Prostate gland (tissue), 2 donors: ENCODE data around the gene OR2G6. TPM values are rescaled to one million over a fixed set of nuclear protein-coding genes. Genes with fewer than 3 reads are reported as not detected.
"Not testable (repeated sequence)": the region's sequence is repeated elsewhere in the genome, so short reads cannot be mapped to it uniquely, and the experiment has no call there.

Source experiments
- DNase-seq: peaks from one replicate; pipeline ENCODE4 v3.0.0-alpha.2; 2019; ENCODE audit warnings: low spot score
- H3K27ac ChIP-seq, 2 donors: fragments of 200-600 bp; sonication (generic); 2 replicates each; pipeline ENCODE4 v1.5.1; 2017 to 2019
- H3K27me3 ChIP-seq: fragments of 200-600 bp; sonication (generic); replicated peaks from 2 replicates; pipeline ENCODE4 v1.5.1; 2019; ENCODE audit not compliant: insufficient read depth
- H3K36me3 ChIP-seq, 2 donors: fragments of 200-600 bp; sonication (generic); 1 replicate in 1 of 2; 2 replicates in 1 of 2; pipeline versions ENCODE4 v1.5.1 to v1.8.1; 2017 to 2019
- H3K4me1 ChIP-seq: fragments of 200-600 bp; sonication (generic); replicated peaks from 2 replicates; pipeline ENCODE4 v1.5.1; 2019
- H3K4me3 ChIP-seq, 2 donors: fragments of 200-600 bp; sonication (generic); 2 replicates each; pipeline ENCODE4 v1.5.1; 2017 to 2019
- H3K9me3 ChIP-seq: fragments of 200-600 bp; sonication (generic); 2 replicates; pipeline ENCODE4 v1.5.1; 2017
- CTCF ChIP-seq, 4 experiments: fragments of 200-600 bp in 2 of 4; fragments of 450-650 bp in 2 of 4; sonication (generic) in 2 of 4; IDR thresholded peaks; 1 replicate in 3 of 4; 2 replicates in 1 of 4; pipeline ENCODE4 v1.5.1; 2016 to 2019; ENCODE audit warnings: antibody characterized with exemption in 4 of 4, mild to moderate bottlenecking in 2 of 4, moderate library complexity in 2 of 4
- POLR2A ChIP-seq: fragments of 450-650 bp; IDR thresholded peaks from one replicate; pipeline ENCODE4 v1.6.1; 2016; ENCODE audit warnings: antibody characterized with exemption, mild to moderate bottlenecking
- POLR2AphosphoS5 ChIP-seq: sonication (generic); formaldehyde crosslinking; IDR thresholded peaks from one replicate; pipeline ENCODE4 v1.6.1; 2017; ENCODE audit warnings: antibody characterized with exemption
- WGBS: methylation state at CpG from one replicate; pipeline ENCODE4 v1.1.5; 2018; 5-methylcytosine and 5-hydroxymethylcytosine counted together
- intact Hi-C: fragments of 100-400 bp; cut with DNase I; formaldehyde crosslinking; loops from one replicate; pipeline ENCODE4 v1.14.2; 2022
- total RNA-seq, 2 donors: library from RNA; depleted of rRNA; stranded (reverse); fragments of >200 nt; gene quantifications; one replicate each; pipeline ENCODE4 v1.1.0, GENCODE V29; 2016

The OR2G6 gene
- total RNA-seq, 2 donors from 2014 or later, result 0.34 TPM; not detected in 1

DNA sequence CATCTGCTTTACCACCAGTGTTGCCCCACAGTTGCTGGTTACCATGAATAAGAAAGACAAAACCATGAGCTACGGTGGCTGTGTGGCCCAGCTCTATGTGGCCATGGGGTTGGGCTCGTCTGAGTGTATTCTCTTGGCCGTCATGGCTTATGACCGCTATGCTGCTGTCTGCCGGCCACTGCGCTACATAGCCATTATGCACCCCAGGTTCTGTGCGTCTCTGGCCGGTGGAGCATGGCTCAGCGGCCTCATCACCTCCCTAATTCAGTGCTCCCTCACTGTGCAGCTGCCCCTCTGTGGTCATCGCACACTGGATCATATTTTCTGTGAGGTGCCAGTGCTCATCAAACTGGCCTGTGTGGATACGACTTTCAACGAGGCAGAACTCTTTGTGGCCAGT is 14.0 kb downstream of the OR2G6 start:
- DNase-seq, result no peak
- Histone ChIP-seq H3K36me3 (no peaks in the 10 kb centered on the region), H3K27ac (no peak overlapping the region), H3K4me3 (no peak overlapping the region), H3K9me3 (no peaks in the 10 kb centered on the region), H3K4me1 (no peaks in the 10 kb centered on the region), H3K27me3 (no peaks in the 10 kb centered on the region)
- TF ChIP-seq POLR2AphosphoS5 (no peak), POLR2A (no peak), CTCF (IDR thresholded peaks at IDR 0.05) (no peak)
- intact Hi-C loops, result no loop called here
- 87% methylated on average over 12 of the region's 12 CpGs for WGBS

GRCh38 chr1:248537449-248537848 is 29.6 kb downstream of the OR2G6 start:
- H3K4me3 ChIP-seq, H3K27ac ChIP-seq, H3K27me3 ChIP-seq, DNase-seq, H3K9me3 ChIP-seq, intact Hi-C loops, H3K36me3 ChIP-seq, H3K4me1 ChIP-seq: not testable (repeated sequence)

DNA sequence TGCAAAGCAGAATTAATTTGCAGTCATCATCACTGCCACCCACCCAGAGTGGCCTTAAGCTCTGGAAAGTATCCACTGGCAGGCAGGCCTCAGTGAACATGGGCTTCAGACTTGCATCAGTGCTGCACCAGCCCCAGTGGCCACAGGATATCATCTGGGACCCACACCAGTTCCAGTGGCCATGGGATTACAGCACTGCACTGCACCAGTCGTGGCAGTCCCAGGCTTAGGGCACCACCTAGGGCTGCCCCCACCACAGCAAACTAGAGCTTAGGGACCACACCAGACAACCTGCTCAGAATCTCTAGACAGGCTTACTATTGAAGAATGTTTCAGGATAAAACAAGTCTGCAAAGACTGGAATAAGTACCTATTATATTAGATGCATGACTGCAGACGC is 39.5 kb downstream of the OR2G6 start:
- H3K27ac ChIP-seq, H3K36me3 ChIP-seq, intact Hi-C loops, H3K4me3 ChIP-seq, H3K9me3 ChIP-seq, H3K4me1 ChIP-seq, H3K27me3 ChIP-seq, DNase-seq: not testable (repeated sequence)
- no CpG with 5 or more reads among the region's 2 CpGs for WGBS

DNA sequence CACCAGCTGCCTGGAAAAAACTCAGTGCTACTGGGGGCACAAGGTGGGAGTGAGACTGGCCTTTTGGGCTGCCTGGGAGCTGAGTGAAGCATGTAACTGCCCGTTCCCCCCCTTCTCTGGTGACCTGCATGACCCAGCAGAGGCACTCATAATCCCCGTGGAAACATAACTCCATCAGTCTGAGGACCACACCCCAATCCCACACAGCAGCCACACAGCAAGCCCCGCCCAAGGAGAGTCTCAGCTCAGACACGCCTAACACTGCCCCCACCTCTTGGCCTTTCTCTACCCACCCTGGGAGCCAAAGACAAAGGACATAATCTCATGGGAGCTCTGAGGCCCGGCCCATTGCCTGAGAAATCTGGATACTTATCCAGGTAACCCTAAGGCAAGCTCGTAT is 43.2 kb downstream of the OR2G6 start:
- H3K27me3 ChIP-seq, DNase-seq, H3K4me1 ChIP-seq, H3K36me3 ChIP-seq, intact Hi-C loops, H3K27ac ChIP-seq, H3K9me3 ChIP-seq, H3K4me3 ChIP-seq: not testable (repeated sequence)
- WGBS, result no CpG with 5 or more reads among the region's 6 CpGs

GRCh38 chr1:248562672-248563071 is 54.8 kb downstream of the OR2G6 start, which contains the start of gene OR2T29:
Gene OR2T29 (minus strand): TSS chr1:248562772. CDS start chr1:248559491, 3,281 bp downstream.
- intact Hi-C loops, H3K9me3 ChIP-seq, H3K27me3 ChIP-seq, H3K4me3 ChIP-seq, H3K36me3 ChIP-seq, DNase-seq, H3K27ac ChIP-seq, H3K4me1 ChIP-seq: not testable (repeated sequence)
- 88% methylated on average over 3 of the region's 3 CpGs for WGBS

DNA sequence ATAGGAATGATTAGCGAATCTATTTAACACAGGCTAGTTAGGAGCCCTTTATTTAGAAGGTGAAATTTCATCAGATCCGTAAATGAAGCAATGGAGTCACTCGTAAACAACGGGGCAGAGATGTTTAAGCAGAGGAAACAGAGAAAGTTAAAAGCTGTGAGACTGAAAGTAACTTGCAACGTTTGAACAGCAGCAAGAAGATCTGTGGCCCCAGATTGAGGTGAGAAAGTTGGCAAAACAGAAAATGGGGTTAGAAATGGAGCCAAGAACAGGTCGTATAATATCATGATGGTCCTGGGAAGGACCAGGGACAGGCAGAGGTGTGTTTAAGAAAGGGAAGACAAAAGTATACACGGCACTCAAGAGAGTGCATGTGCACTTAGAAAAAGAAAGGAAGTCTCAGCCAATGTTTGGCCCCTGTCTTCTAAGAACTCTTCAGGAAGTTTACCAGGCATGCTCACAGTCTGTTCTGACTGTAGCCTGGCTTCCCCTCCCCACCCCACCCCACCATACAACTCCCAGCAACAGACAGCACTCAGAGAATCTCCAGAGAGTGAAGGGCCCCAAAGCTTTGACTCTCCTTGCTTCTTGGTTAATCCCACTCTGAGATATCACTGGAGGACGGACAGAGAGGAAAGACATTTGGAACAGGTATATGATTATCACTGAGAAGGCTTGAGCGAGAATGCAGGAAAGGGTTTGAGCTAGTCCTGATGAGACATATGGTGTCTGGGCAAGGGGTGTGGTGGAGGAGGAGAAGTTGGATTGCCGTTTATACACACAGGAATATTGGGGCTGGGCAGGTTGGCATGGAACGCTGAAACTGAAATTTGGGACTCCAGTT is 57.9 kb downstream of the OR2G6 start:
- H3K27ac ChIP-seq, intact Hi-C loops, H3K4me1 ChIP-seq, H3K9me3 ChIP-seq, DNase-seq, H3K36me3 ChIP-seq, H3K4me3 ChIP-seq, H3K27me3 ChIP-seq: not testable (repeated sequence)
- WGBS, result 65% methylated on average over 11 of the region's 11 CpGs

DNA sequence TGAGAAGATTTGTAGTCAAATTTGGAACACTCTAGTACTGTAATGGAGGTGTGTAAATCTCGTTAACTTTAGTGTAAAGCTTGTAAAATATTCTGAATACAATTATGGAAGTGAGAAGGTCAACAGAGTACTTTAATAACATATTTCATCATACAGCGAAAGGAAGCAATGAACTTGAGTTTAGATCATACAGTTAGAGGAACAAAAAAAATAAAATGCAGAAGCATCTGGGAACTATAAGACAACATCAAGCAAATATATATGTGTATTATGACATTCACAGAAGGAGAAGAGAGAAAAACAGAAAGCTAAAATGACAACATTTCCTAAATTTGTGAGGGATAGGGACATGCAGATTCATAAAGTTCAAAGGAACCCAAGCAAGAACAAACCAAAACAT is 61.2 kb downstream of the OR2G6 start:
- DNase-seq, H3K27ac ChIP-seq, intact Hi-C loops, H3K27me3 ChIP-seq, H3K36me3 ChIP-seq, H3K4me1 ChIP-seq, H3K4me3 ChIP-seq, H3K9me3 ChIP-seq: not testable (repeated sequence)
- WGBS, result 17% methylated on average over 2 of the region's 2 CpGs

DNA sequence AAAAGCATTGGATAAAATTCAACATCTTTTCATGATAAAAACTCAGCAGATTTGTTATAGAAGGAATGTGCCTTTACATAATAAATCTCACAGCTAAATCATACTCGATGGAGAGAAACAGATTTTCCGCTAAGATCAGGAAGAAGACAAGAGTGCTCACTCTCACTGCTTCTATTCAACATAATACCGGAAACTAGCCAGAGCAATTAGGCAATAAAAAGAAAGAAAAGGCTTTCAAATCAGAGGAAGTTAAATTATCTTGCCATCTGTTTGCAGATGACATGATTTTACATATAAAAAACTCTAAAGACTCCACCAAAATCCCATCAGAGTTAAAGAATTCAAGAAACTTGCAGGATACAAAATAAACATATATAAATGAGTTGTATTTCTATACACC is 62.9 kb downstream of the OR2G6 start:
- 25% methylated on average over 3 of the region's 3 CpGs for WGBS
- DNase-seq, H3K27ac ChIP-seq, H3K4me3 ChIP-seq, intact Hi-C loops, H3K9me3 ChIP-seq, H3K36me3 ChIP-seq, H3K4me1 ChIP-seq, H3K27me3 ChIP-seq: not testable (repeated sequence)

GRCh38 chr1:248572049-248572448 is 64.2 kb downstream of the OR2G6 start:
- intact Hi-C loops, H3K36me3 ChIP-seq, H3K4me1 ChIP-seq, H3K27me3 ChIP-seq, H3K4me3 ChIP-seq, H3K27ac ChIP-seq, DNase-seq, H3K9me3 ChIP-seq: not testable (repeated sequence)
- no CpG with 5 or more reads among the region's 1 CpG for WGBS

DNA sequence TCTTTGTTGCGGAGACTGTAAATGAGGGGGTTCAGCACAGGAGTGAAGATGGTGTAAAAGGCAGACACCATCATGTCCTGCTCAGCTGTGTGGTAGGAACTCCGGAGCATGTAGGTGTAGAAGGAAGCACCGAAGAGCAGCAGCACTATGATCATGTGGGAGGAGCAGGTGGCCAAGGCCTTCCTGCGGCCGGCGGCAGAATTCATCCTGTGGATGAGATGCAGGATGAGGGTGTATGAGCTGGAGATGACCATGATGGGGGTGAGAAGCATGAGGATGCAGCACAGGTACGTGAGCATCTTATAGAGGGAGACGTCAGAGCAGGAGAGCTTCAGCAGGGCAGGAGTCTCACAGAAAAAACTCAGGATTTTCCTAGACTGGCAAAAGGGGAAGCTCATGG is 66.0 kb downstream of the OR2G6 start:
- DNase-seq, intact Hi-C loops, H3K9me3 ChIP-seq, H3K36me3 ChIP-seq, H3K4me3 ChIP-seq, H3K27ac ChIP-seq, H3K27me3 ChIP-seq, H3K4me1 ChIP-seq: not testable (repeated sequence)
- 83% methylated on average over 5 of the region's 8 CpGs for WGBS

DNA sequence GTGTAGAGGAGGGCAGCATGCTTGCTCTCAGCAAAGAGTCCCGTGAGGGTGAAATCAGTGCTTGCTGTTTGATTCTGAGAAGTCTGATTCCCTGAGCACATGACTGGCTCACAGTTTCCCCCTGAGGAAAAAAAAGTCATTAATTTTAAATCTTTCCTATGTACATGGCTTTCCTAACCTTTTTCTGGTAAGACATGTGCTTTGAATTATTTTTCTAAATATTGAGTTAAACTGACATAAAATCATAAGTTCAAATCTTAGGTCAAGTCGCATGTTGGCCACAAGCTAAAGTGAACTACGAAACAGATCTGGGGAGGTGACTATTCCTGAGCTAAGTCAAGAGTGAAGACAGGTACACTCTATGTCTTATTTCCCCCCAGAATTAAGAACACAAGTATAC is 66.8 kb downstream of the OR2G6 start, which contains the start of gene OR2T34:
Gene OR2T34 (minus strand): TSS at position 101 of the 400 bp plus-strand sequence. CDS start 0 bp downstream, at position 101.
- H3K9me3 ChIP-seq, H3K27me3 ChIP-seq, intact Hi-C loops: not testable (repeated sequence)

More for the DNA sequence above, 66.8 kb downstream of the OR2G6 start, which contains the start of gene OR2T34:
- H3K36me3 ChIP-seq, H3K27ac ChIP-seq, DNase-seq, H3K4me1 ChIP-seq, H3K4me3 ChIP-seq: not testable (repeated sequence)
- 89% methylated on average over 3 of the region's 3 CpGs for WGBS
